Measurements from ENCODE around the gene TMEM41A. TPM values are rescaled to one million over a fixed set of nuclear protein-coding genes. Genes with fewer than 3 reads are reported as not detected.

Gene TMEM41A
- total and polyA plus RNA-seq, 9 donors, result 13.6 to 19.4 (median 15.9) TPM

Other genes with a start within 250 kb of the TMEM41A start
- 2.3 TPM for gene EHHADH, start 245.0 kb downstream of the TMEM41A start, total RNA-seq
- 1 to 10 TPM; 2.1 to 5.0 (median 3.2) TPM for gene EHHADH, start 245.0 kb downstream of the TMEM41A start, polyA plus RNA-seq (ENCODE audit: insufficient read depth in 1 of 8, insufficient read length in 8 of 8, low replicate concordance in 1 of 8)
- 12.4 TPM for gene MAP3K13, start 135.9 kb downstream of the TMEM41A start, total RNA-seq
- gene MAP3K13, start 135.9 kb downstream of the TMEM41A start, polyA plus RNA-seq (ENCODE audit: insufficient read depth in 1 of 8, insufficient read length in 8 of 8, low replicate concordance in 1 of 8), result 10 to 100 TPM; 12.6 to 22.7 (median 15.5) TPM
- gene LIPH, start 53.6 kb upstream of the TMEM41A start, total RNA-seq, result 0.18 TPM
- 1 to 10 TPM in 1 of 8 donors, under 1 TPM in 7; 0.05 to 2.1 (median 0.23) TPM for gene LIPH, start 53.6 kb upstream of the TMEM41A start, polyA plus RNA-seq (ENCODE audit: insufficient read depth in 1 of 8, insufficient read length in 8 of 8, low replicate concordance in 1 of 8)
- 32.2 TPM for gene SENP2, start 87.3 kb upstream of the TMEM41A start, total RNA-seq
- 10 to 100 TPM; 23.8 to 40.1 (median 35.1) TPM for gene SENP2, start 87.3 kb upstream of the TMEM41A start, polyA plus RNA-seq (ENCODE audit: insufficient read depth in 1 of 8, insufficient read length in 8 of 8, low replicate concordance in 1 of 8)

Data from muscle of leg (tissue), 9 donors.